ENCODE data around the gene USP36. TPM values are rescaled to one million over a fixed set of nuclear protein-coding genes. Genes with fewer than 3 reads are reported as not detected.

The USP36 gene
- polyA plus RNA-seq, 1 donor (not counting 4 experiments of a cell fraction or from before 2014, with no cell fraction given), result 25.2 TPM

DNA sequence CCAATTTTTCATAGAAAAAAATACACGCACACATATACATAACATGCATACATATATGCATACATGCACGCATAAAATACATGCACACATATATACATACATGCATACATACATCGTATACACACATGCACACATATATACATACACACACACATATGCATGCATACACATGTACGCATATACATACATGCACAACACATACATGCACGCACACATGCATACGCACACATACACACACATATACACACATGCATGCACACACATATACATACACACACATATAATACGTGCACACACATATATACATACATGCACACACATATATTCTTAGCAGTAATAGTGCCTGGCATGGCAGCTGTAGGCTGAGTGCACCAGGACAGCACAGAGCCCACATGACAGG, 24.9 kb downstream of the USP36 start:
- DNase-seq (ENCODE audit: low read depth, low spot score), result no peak
- FAIRE-seq, result no peak
- no peak for TF ChIP-seq EZH2 (IDR thresholded peaks at IDR 0.05; ENCODE audit: low read length)
- TF ChIP-seq, protein P1, sequence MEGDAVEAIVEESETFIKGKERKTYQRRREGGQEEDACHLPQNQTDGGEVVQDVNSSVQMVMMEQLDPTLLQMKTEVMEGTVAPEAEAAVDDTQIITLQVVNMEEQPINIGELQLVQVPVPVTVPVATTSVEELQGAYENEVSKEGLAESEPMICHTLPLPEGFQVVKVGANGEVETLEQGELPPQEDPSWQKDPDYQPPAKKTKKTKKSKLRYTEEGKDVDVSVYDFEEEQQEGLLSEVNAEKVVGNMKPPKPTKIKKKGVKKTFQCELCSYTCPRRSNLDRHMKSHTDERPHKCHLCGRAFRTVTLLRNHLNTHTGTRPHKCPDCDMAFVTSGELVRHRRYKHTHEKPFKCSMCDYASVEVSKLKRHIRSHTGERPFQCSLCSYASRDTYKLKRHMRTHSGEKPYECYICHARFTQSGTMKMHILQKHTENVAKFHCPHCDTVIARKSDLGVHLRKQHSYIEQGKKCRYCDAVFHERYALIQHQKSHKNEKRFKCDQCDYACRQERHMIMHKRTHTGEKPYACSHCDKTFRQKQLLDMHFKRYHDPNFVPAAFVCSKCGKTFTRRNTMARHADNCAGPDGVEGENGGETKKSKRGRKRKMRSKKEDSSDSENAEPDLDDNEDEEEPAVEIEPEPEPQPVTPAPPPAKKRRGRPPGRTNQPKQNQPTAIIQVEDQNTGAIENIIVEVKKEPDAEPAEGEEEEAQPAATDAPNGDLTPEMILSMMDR (optimal IDR thresholded peaks at IDR 0.05 in 1 of 3, IDR thresholded peaks at IDR 0.05 in 1 of 3, conservative IDR thresholded peaks at IDR 0.05 in 1 of 3; ENCODE audit: extremely low read depth in 1 of 3, insufficient read depth in 2 of 3, low read length in 3 of 3), result no peak
- Histone ChIP-seq H3K27me3 (ENCODE audit: control insufficient read depth, extremely low read depth, insufficient read depth, low read length) (no peaks in the 10 kb centered on the region), H3K4me3 (ENCODE audit: control insufficient read depth in 2 of 3, extremely low read depth in 1 of 3, insufficient read depth in 2 of 3, low read depth in 1 of 3, low read length in 3 of 3) (no peak overlapping the region), H3K4me1 (ENCODE audit: control insufficient read depth, extremely low read depth, insufficient read depth, low read length) (no peaks in the 10 kb centered on the region), H3K4me2 (ENCODE audit: control insufficient read depth, extremely low read depth, insufficient read depth, low read depth, low read length) (no peak overlapping the region), H3K36me3 (ENCODE audit: control insufficient read depth in 2 of 2, extremely low read depth in 1 of 2, insufficient read depth in 2 of 2, low read length in 2 of 2) (peaks cover 53 to 73% of the 10 kb centered on the region in 2 experiments), H3K79me2 (ENCODE audit: control insufficient read depth, insufficient read depth, low read length) (peaks cover 3% of the 10 kb centered on the region), H4K20me1 (ENCODE audit: control insufficient read depth, extremely low read depth, insufficient read depth, low read length) (no peaks in the 10 kb centered on the region), H3K9ac (ENCODE audit: control insufficient read depth, extremely low read depth, insufficient read depth, low read length) (no peak overlapping the region), H3K9me1 (ENCODE audit: control insufficient read depth, extremely low read depth, insufficient read depth, low read length) (peaks cover 2% of the 10 kb centered on the region), H2AFZ (ENCODE audit: control insufficient read depth, low read length) (no peak overlapping the region), H3K9me3 (ENCODE audit: control insufficient read depth, low read depth, low read length) (no peaks in the 10 kb centered on the region), H3K27ac (ENCODE audit: control insufficient read depth, insufficient read depth, low read length) (no peak overlapping the region)
- dilution Hi-C loops (cut with MboI; ENCODE audit: extremely low pct_ligation_motif_present, low sequenced_read_pairs), result no loop called here

DNA sequence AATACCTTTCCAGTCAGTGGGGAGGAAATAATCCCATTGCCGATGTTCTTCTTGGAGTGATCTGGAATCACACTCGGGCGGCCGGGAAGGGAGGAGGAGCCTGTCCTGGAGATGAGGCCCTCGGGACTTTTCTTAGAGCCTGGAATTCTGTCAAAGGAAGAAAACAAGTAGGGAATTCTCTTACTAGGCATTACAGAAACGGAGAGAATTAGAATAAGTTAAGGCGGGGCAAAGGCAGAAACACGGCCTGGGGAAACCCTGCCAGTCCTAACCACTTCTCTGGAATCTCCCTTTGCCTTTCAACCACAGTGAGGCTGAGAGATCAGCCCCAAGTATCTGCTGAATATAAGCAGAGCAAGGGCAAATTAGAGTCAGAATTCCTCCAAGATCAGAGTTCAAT, 27.8 kb downstream of the USP36 start:
- no peaks in the 10 kb centered on the region for H4K20me1 ChIP-seq (ENCODE audit: control insufficient read depth, extremely low read depth, insufficient read depth, low read length)
- dilution Hi-C loops (cut with MboI; ENCODE audit: extremely low pct_ligation_motif_present, low sequenced_read_pairs), result no loop called here
- FAIRE-seq (no peak), DNase-seq (ENCODE audit: low read depth, low spot score) (no peak)
- no peak overlapping the region for H3K4me2 ChIP-seq (ENCODE audit: control insufficient read depth, extremely low read depth, insufficient read depth, low read depth, low read length)
- no peak overlapping the region for H3K9ac ChIP-seq (ENCODE audit: control insufficient read depth, extremely low read depth, insufficient read depth, low read length)
- peaks cover 3% of the 10 kb centered on the region for H3K79me2 ChIP-seq (ENCODE audit: control insufficient read depth, insufficient read depth, low read length)
- H3K27me3 ChIP-seq (ENCODE audit: control insufficient read depth, extremely low read depth, insufficient read depth, low read length), result no peaks in the 10 kb centered on the region
- no peak overlapping the region for H3K4me3 ChIP-seq (ENCODE audit: control insufficient read depth in 2 of 3, extremely low read depth in 1 of 3, insufficient read depth in 2 of 3, low read depth in 1 of 3, low read length in 3 of 3)
- peaks cover 52 to 65% of the 10 kb centered on the region in 2 experiments for H3K36me3 ChIP-seq (ENCODE audit: control insufficient read depth in 2 of 2, extremely low read depth in 1 of 2, insufficient read depth in 2 of 2, low read length in 2 of 2)
- no peaks in the 10 kb centered on the region for H3K9me3 ChIP-seq (ENCODE audit: control insufficient read depth, low read depth, low read length)
- H2AFZ ChIP-seq (ENCODE audit: control insufficient read depth, low read length), result no peak overlapping the region
- H3K9me1 ChIP-seq (ENCODE audit: control insufficient read depth, extremely low read depth, insufficient read depth, low read length), result peaks cover 2% of the 10 kb centered on the region
- no peaks in the 10 kb centered on the region for H3K4me1 ChIP-seq (ENCODE audit: control insufficient read depth, extremely low read depth, insufficient read depth, low read length)
- H3K27ac ChIP-seq (ENCODE audit: control insufficient read depth, insufficient read depth, low read length), result no peak overlapping the region
- no peak for TF ChIP-seq EZH2 (IDR thresholded peaks at IDR 0.05; ENCODE audit: low read length)
- TF ChIP-seq, protein P1 (optimal IDR thresholded peaks at IDR 0.05 in 1 of 3, IDR thresholded peaks at IDR 0.05 in 1 of 3, conservative IDR thresholded peaks at IDR 0.05 in 1 of 3; ENCODE audit: extremely low read depth in 1 of 3, insufficient read depth in 2 of 3, low read length in 3 of 3), result no peak
